SK-MEL-5 (cell line): ENCODE data around the gene FUNDC2. TPM values are rescaled to one million over a fixed set of nuclear protein-coding genes. Genes with fewer than 3 reads are reported as not detected.
A peak's percentile ranks its signal among the peaks of the same experiment; 100 is the strongest.

ENCODE experiments used
- DNase-seq: peaks from one replicate; pipeline ENCODE4 v3.0.0-alpha.2; 2016; ENCODE audit warnings: low read depth, low spot score
- in situ Hi-C: cut with HindIII; loops from 2 replicates; pipeline ENCODE4 v1.10.0; 2016; ENCODE audit warnings: low sequenced_read_pairs, high pct_unique_total_duplicates, low pct_unique_long_range_greater_than_20kb
- total RNA-seq: library from RNA; depleted of rRNA; stranded (reverse); fragments of >200 nt; shearing (Covaris generic); gene quantifications from 2 replicates; pipeline ENCODE4 v1.2.3, GENCODE V29; 2014

The FUNDC2 gene
- total RNA-seq, 1 experiment from 2014 or later, result 70.0 TPM

- in situ Hi-C loops, result no loop called here
- DNase-seq, result no peak
Observed at GRCh38 chrX:155056471-155056870, 29.8 kb downstream of the FUNDC2 start.

GRCh38 chrX:155056877-155057792 lies 30.5 kb downstream of the FUNDC2 start:
- in situ Hi-C loops, result no loop called here

DNA sequence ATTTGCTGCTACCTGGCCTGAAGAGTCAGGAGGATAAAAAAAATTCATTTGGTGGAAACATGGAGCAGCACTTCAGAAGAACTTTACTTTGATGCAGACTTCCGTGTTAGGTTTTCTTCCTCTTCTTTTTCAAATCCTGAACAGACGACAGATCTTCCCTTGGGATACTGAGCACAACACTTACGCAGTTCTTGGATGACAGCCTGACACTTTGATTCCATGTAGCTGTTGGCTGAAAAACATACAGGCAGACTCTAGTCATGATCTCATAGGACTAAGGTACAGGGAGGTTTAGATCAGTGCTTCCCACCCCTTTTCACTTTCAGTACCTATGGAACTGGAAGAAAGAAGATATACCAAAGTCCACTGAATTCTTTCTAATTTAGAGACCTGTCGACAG lies 35.1 kb downstream of the FUNDC2 start:
- in situ Hi-C loops, result no loop called here
- DNase-seq, result no peak

More at GRCh38 chrX:155056877-155057792, 30.5 kb downstream of the FUNDC2 start:
- DNase-seq, result peak; percentile 77

- in situ Hi-C loops, result no loop called here
- DNase-seq, result no peak
Observed at GRCh38 chrX:155065035-155065734, 38.5 kb downstream of the FUNDC2 start.

GRCh38 chrX:155068165-155068564 lies 41.5 kb downstream of the FUNDC2 start:
- DNase-seq, result peak; percentile 36
- in situ Hi-C loops, result no loop called here

DNA sequence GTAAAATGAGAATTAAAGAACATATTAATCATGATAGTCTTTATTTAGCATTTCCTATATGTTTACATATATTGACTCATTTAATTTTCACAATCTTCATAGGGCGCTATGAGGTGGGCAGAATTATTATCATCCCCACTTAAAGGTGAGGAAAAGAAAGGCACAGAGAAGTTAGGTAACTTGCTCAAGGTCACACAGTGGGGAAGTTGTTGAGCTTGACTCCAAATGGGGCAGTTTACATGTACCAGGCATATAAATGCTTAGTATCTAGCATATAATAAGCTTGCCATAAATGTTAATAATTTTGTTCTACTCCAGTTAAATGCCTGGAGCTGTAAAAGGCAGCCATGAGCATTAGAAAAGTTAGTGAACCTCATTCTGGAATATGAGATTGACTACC lies 42.8 kb downstream of the FUNDC2 start:
- in situ Hi-C loops, result no loop called here
- DNase-seq, result no peak

GRCh38 chrX:155070038-155070437 lies 43.4 kb downstream of the FUNDC2 start:
- in situ Hi-C loops, result no loop called here
- DNase-seq, result no peak

DNA sequence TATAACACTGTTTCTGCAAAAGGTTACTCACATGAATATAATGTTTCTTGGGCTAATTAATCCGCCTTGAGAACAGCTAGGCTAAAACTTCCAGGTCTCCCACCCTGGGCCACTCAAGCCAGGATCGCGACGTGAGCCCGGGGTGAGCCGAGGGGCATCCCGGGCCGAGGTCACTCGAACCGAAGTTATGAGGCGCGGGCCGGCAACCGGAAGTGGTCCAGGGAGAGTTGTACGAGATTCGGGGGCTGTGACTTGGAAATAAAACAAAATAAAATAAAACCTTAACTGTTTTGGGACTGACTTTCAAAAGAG lies 44.0 kb downstream of the FUNDC2 start:
- in situ Hi-C loops, result no loop called here
- no peak for DNase-seq

- in situ Hi-C loops, result no loop called here
- DNase-seq, result peak; percentile 80
Observed at GRCh38 chrX:155070975-155071693, 44.5 kb downstream of the FUNDC2 start, which contains the start of the genes BRCC3, CMC4 and MTCP1. Gene BRCC3 (plus strand): TSS chrX:155071508. CDS start chrX:155071528, 20 bp downstream. Gene CMC4 (minus strand): TSS chrX:155071136. CDS start chrX:155064023, 7,113 bp downstream. Gene MTCP1 (minus strand): TSS chrX:155071136. CDS start chrX:155066010, 5,126 bp downstream.

DNA sequence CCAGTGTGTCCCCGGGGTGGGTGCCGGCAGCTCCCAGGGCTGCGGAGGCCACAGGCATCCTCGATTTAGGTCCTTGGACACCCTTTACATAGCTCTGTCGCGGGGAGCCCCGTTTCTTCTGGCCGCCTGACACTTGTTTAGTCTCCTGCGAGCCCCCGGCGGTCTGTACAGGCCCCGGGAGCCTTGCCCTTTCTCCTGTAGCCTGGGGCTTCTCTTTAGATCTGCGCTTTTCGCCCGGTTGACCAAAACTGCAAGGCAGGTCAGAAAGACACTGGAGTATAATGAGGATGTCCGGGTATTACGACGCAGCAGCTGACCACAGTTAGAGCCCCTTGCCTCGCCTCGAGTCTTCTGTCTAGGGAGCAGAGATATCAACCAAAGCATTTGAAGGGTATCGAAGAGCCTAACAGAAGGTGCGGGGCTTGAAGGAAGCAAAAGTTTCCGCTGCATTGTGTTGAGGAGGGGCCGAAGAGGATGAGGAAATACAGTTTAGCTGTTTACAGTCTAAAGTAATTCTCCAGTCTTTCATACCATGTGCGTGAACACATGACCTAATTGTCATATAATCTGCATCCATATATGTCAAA lies 45.1 kb downstream of the FUNDC2 start:
- in situ Hi-C loops, result no loop called here

GRCh38 chrX:155086202-155086840 lies 59.7 kb downstream of the FUNDC2 start:
- peak; percentile 72 for DNase-seq

More for the DNA sequence above, 45.1 kb downstream of the FUNDC2 start:
- no peak for DNase-seq

DNA sequence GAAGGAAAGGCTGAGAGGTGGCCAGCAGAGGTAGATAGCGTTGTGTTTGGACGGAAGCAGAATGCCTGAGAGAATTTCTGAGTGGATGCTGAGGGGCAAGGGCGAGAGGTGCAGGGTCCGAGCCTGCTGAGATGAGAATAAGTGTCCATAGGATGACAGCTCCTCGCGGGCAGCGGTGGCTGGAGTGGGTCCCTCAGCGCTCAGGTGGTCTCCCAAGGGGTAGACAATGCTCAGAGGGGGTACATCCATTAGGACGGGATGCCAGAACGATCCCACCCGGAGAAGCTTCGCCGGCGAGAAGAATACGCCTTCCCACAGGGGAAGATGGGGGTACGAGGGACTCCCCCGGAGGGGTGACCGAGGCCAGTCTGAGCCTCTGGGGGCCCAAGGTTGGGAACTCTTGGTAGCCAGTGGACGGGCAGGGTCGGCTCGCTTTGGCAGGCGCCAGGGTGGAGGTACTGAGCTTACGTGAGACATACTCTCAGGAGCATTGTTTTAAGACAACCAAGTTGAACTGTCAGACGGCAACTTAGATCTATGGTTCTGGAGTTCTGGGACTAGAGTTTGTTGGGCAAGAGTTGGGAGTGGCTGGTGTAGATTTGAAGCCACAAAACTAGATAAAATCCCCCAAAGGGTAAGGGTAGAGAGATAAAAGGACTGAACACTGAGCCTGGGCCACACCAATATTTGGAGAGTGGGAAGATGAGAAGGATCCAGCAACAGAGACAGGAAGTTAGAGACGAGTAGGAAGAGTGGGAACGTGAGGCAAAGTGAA lies 60.5 kb downstream of the FUNDC2 start:
- in situ Hi-C loops, result no loop called here
- DNase-seq, result no peak

More at GRCh38 chrX:155086202-155086840, 59.7 kb downstream of the FUNDC2 start:
- in situ Hi-C loops, result no loop called here

GRCh38 chrX:155094468-155095061 lies 67.9 kb downstream of the FUNDC2 start:
- in situ Hi-C loops, result no loop called here
- DNase-seq, result peak; percentile 55

GRCh38 chrX:155105919-155106318 lies 79.3 kb downstream of the FUNDC2 start:
- in situ Hi-C loops, result no loop called here
- no peak for DNase-seq

DNA sequence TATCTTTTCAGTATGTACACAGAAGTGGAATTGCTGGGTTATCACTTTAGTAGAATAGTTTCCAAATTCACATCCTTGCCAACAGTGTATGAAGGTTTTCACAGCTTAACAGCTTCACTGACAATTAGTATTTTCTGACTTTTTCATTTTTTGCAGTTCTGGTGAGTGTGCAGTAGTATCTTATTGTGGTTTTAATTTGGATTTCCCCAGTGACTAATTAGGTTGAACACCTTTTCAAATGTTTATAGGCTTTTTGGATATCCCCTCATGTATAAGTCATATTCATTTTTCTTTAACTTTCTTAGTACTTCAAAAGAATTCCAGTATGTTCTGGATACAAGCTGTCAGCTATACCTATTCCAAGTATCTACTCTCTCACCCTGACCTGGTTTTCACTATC lies 81.8 kb downstream of the FUNDC2 start:
- no peak for DNase-seq
- in situ Hi-C loops, result no loop called here
